WTC11 (cell line): Measurements from ENCODE around the gene MTMR6. TPM values are rescaled to one million over a fixed set of nuclear protein-coding genes. Genes with fewer than 3 reads are reported as not detected.

Experiments used
- ATAC-seq: fragments of 200-7000 bp; cut with Tn5 transposase; 2 replicates; pipeline ENCODE4 v1.10.0; 2021; ENCODE audit warnings: mild to moderate bottlenecking, moderate library complexity
- CTCF ChIA-PET: fragments of 300-600 bp; sonication (Branson Sonifier 250); formaldehyde crosslinking; loops from one replicate; lab custom pipeline; 2021; ENCODE audit warnings: antibody characterized with exemption; lab: Charles Lee
- POLR2A ChIA-PET: fragments of 350-600 bp; sonication (Branson Sonifier 250); formaldehyde crosslinking; loops from one replicate; lab custom pipeline; 2021; ENCODE audit warnings: antibody characterized with exemption; lab: Charles Lee
- DNase-seq: peaks from one replicate; pipeline ENCODE4 v3.0.0; 2021; ENCODE audit warnings: low spot score
- H3K27ac Mint-ChIP-seq: 2 replicates; pipeline ENCODE4 v1.8.0; 2021; ENCODE audit warnings: mixed read lengths
- H3K27me3 Mint-ChIP-seq: 2 replicates; pipeline ENCODE4 v1.8.0; 2021; ENCODE audit warnings: low read depth, mild to moderate bottlenecking, moderate library complexity, mixed read lengths
- H3K36me3 Mint-ChIP-seq: 2 replicates; pipeline ENCODE4 v1.8.0; 2021; ENCODE audit warnings: mixed read lengths
- H3K4me1 Mint-ChIP-seq: 2 replicates; pipeline ENCODE4 v1.8.0; 2022; ENCODE audit warnings: mixed read lengths
- H3K4me3 Mint-ChIP-seq: 2 replicates; pipeline ENCODE4 v1.8.0; 2021; ENCODE audit warnings: mild to moderate bottlenecking, moderate library complexity, mixed read lengths
- H3K9me3 Mint-ChIP-seq: 2 replicates; pipeline ENCODE4 v1.8.0; 2021; ENCODE audit warnings: mixed read lengths
- ATF1 ChIP-seq: sonication (generic); formaldehyde crosslinking; IDR thresholded peaks from 2 replicates; pipeline ENCODE4 v1.8.1; 2023; ENCODE audit warnings: mild to moderate bottlenecking, moderate library complexity, missing genetic modification reagents
- CBFB ChIP-seq: sonication (generic); formaldehyde crosslinking; IDR thresholded peaks from 2 replicates; pipeline ENCODE4 v1.8.1; 2022; ENCODE audit warnings: mild to moderate bottlenecking, low read depth, missing genetic modification reagents
- E2F1 ChIP-seq: sonication (generic); formaldehyde crosslinking; IDR thresholded peaks from 2 replicates; pipeline ENCODE4 v1.8.0; 2022; ENCODE audit warnings: mild to moderate bottlenecking, missing genetic modification reagents
- E2F4 ChIP-seq: sonication (generic); formaldehyde crosslinking; IDR thresholded peaks from 2 replicates; pipeline ENCODE4 v1.8.1; 2022; ENCODE audit warnings: low read depth, mild to moderate bottlenecking, moderate library complexity, missing genetic modification reagents, borderline replicate concordance
- EMX1 ChIP-seq: fragments of 250-450 bp; sonication (Bioruptor Pico); IDR thresholded peaks from 2 replicates; pipeline ENCODE4 v1.8.0; 2021; ENCODE audit warnings: mild to moderate bottlenecking
- ERG ChIP-seq: fragments of 250-450 bp; sonication (Bioruptor Pico); IDR thresholded peaks from 2 replicates; pipeline ENCODE4 v1.8.0; 2021; ENCODE audit warnings: mild to moderate bottlenecking
- GABPB1 ChIP-seq: sonication (generic); formaldehyde crosslinking; IDR thresholded peaks from 2 replicates; pipeline ENCODE4 v1.8.1; 2023; ENCODE audit warnings: mild to moderate bottlenecking, missing genetic modification reagents
- GRHL2 ChIP-seq: fragments of 250-450 bp; sonication (Bioruptor Pico); IDR thresholded peaks from 2 replicates; pipeline ENCODE4 v1.8.0; 2022; ENCODE audit warnings: mild to moderate bottlenecking, moderate library complexity; ENCODE audit not compliant: insufficient replicate concordance, severe bottlenecking
- GTF2I ChIP-seq: fragments of 250-450 bp; sonication (Bioruptor Pico); conservative IDR thresholded peaks from 2 replicates; pipeline ENCODE4 v1.4.0; 2021; ENCODE audit warnings: mild to moderate bottlenecking
- HMGXB4 ChIP-seq: sonication (generic); formaldehyde crosslinking; IDR thresholded peaks from 2 replicates; pipeline ENCODE4 v1.8.1; 2023; ENCODE audit warnings: mild to moderate bottlenecking, moderate library complexity, missing genetic modification reagents
- NFATC4 ChIP-seq: fragments of 250-450 bp; sonication (Bioruptor Pico); IDR thresholded peaks from 2 replicates; pipeline ENCODE4 v1.9.0; 2021; ENCODE audit warnings: mild to moderate bottlenecking
- RORB ChIP-seq: fragments of 250-450 bp; sonication (Bioruptor Pico); IDR thresholded peaks from 2 replicates; pipeline ENCODE4 v1.9.0; 2021; ENCODE audit warnings: mild to moderate bottlenecking
- STAT6 ChIP-seq: sonication (generic); formaldehyde crosslinking; conservative IDR thresholded peaks from 2 replicates; pipeline ENCODE4 v1.8.1; 2023; ENCODE audit warnings: mild to moderate bottlenecking, low read depth, missing genetic modification reagents, moderate library complexity
- TEAD1 ChIP-seq: sonication (generic); formaldehyde crosslinking; IDR thresholded peaks from 2 replicates; pipeline ENCODE4 v1.8.0; 2022; ENCODE audit warnings: mild to moderate bottlenecking, missing genetic modification reagents
- TEAD4 ChIP-seq: sonication (generic); formaldehyde crosslinking; IDR thresholded peaks from 2 replicates; pipeline ENCODE4 v1.8.0; 2022; ENCODE audit warnings: mild to moderate bottlenecking, missing genetic modification reagents
- TP53 ChIP-seq: sonication (generic); formaldehyde crosslinking; IDR thresholded peaks from 2 replicates; pipeline ENCODE4 v1.8.1; 2023; ENCODE audit warnings: mild to moderate bottlenecking, missing genetic modification reagents
- ZNF232 ChIP-seq: sonication (generic); formaldehyde crosslinking; IDR thresholded peaks from 2 replicates; pipeline ENCODE4 v1.8.0; 2022; ENCODE audit warnings: mild to moderate bottlenecking, missing genetic modification reagents
- ZNF416 ChIP-seq: fragments of 250-450 bp; sonication (Bioruptor Pico); IDR thresholded peaks from 2 replicates; pipeline ENCODE4 v1.9.0; 2021; ENCODE audit warnings: mild to moderate bottlenecking, inconsistent platforms
- ZNF512 ChIP-seq: sonication (generic); formaldehyde crosslinking; IDR thresholded peaks from 2 replicates; pipeline ENCODE4 v1.8.1; 2022; ENCODE audit warnings: missing genetic modification reagents, borderline replicate concordance
- total RNA-seq: library from RNA; stranded (reverse); gene quantifications from 3 replicates; pipeline ENCODE4 v1.2.3, GENCODE V29; 2021

The MTMR6 gene
- total RNA-seq, 1 experiment from 2014 or later: 8.6 TPM

GRCh38 chr13:25335856-25336255 is 48.6 kb upstream of the MTMR6 start (continued):
- TF ChIP-seq ZNF512 (CRISPR knock-in tag) (no peak), GABPB1 (CRISPR knock-in tag) (no peak), GTF2I (no peak), TP53 (no peak), E2F4 (CRISPR knock-in tag) (no peak), EMX1 (CRISPR knock-in tag) (no peak), GRHL2 (no peak), STAT6 (CRISPR knock-in tag) (no peak), ATF1 (CRISPR knock-in tag) (no peak), TEAD4 (no peak)
- TF ChIP-seq, all 79 proteins: peak for 0

- POLR2A ChIA-PET: no interaction called here
- TF ChIP-seq ZNF232 (CRISPR knock-in tag): no peak
- no peak for TF ChIP-seq TEAD1
- TF ChIP-seq, all 79 proteins: peak for 0
- CTCF ChIA-PET: no interaction called here
- Mint-ChIP-seq H3K27me3 (no peaks in the 10 kb centered on the region), H3K36me3 (peaks cover 49% of the 10 kb centered on the region), H3K27ac (no peak overlapping the region), H3K4me1 (no peaks in the 10 kb centered on the region), H3K4me3 (no peak overlapping the region), H3K9me3 (no peaks in the 10 kb centered on the region)
- no peak for ATAC-seq
- DNase-seq: no peak
Measured at GRCh38 chr13:25330541-25330940, 43.3 kb upstream of the MTMR6 start.

GRCh38 chr13:25329706-25330105 is 42.4 kb upstream of the MTMR6 start:
- Mint-ChIP-seq H3K4me3 (no peak overlapping the region), H3K36me3 (peaks cover 55% of the 10 kb centered on the region), H3K27me3 (no peaks in the 10 kb centered on the region), H3K4me1 (no peaks in the 10 kb centered on the region), H3K9me3 (no peaks in the 10 kb centered on the region), H3K27ac (no peak overlapping the region)
- no peak for TF ChIP-seq E2F1 (CRISPR knock-in tag)
- ATAC-seq (no peak), DNase-seq (no peak)
- ChIA-PET POLR2A (no interaction called here), CTCF (no interaction called here)

GRCh38 chr13:25324100-25324499 is 36.8 kb upstream of the MTMR6 start:
- no peaks in the 10 kb centered on the region for H3K4me1 Mint-ChIP-seq
- H3K4me3 Mint-ChIP-seq: no peak overlapping the region
- DNase-seq (no peak), ATAC-seq (no peak)
- H3K27me3 Mint-ChIP-seq: no peaks in the 10 kb centered on the region
- ChIA-PET POLR2A (no interaction called here), CTCF (no interaction called here)
- peak overlapping the region; percentile 0; the same call in 1 of the 2 replicates for H3K27ac Mint-ChIP-seq
- peaks cover 44% of the 10 kb centered on the region for H3K36me3 Mint-ChIP-seq
- H3K9me3 Mint-ChIP-seq: no peaks in the 10 kb centered on the region
- no peak for TF ChIP-seq HMGXB4 (CRISPR knock-in tag)
- TF ChIP-seq ERG: no peak
- no peak for TF ChIP-seq NFATC4 (CRISPR knock-in tag)
- no peak for TF ChIP-seq GTF2I
- TF ChIP-seq CBFB (CRISPR knock-in tag): no peak
- no peak for TF ChIP-seq RORB
- no peak for TF ChIP-seq ZNF416 (CRISPR knock-in tag)
